GM19099 (cell line): ENCODE data around the gene EPHB1.

Experiments
- POLR2A ChIP-seq: IDR thresholded peaks from 3 replicates; pipeline ENCODE4 v1.6.1; 2011; ENCODE audit warnings: low read depth; ENCODE audit not compliant: insufficient read length; ENCODE audit errors: extremely low read depth

EPHB1 gene

GRCh38 chr3:135081856-135082434 is 286.9 kb downstream of the EPHB1 start:
- TF ChIP-seq POLR2A: no peak

GRCh38 chr3:135082706-135083105 is 287.6 kb downstream of the EPHB1 start:
- no peak for TF ChIP-seq POLR2A

- no peak for TF ChIP-seq POLR2A
Observed at GRCh38 chr3:135083179-135083578, 288.1 kb downstream of the EPHB1 start.

GRCh38 chr3:135083756-135084155 is 288.7 kb downstream of the EPHB1 start:
- TF ChIP-seq POLR2A: no peak

GRCh38 chr3:135084405-135084804 is 289.3 kb downstream of the EPHB1 start:
- no peak for TF ChIP-seq POLR2A

- TF ChIP-seq POLR2A: no peak
Observed at GRCh38 chr3:135084976-135085375, 289.9 kb downstream of the EPHB1 start.

GRCh38 chr3:135085652-135086436 is 290.8 kb downstream of the EPHB1 start:
- TF ChIP-seq POLR2A: no peak

- TF ChIP-seq POLR2A: no peak
Observed at GRCh38 chr3:135087782-135088181, 292.7 kb downstream of the EPHB1 start.

GRCh38 chr3:135089451-135089850 is 294.4 kb downstream of the EPHB1 start:
- no peak for TF ChIP-seq POLR2A

GRCh38 chr3:135090020-135090717 is 295.1 kb downstream of the EPHB1 start:
- no peak for TF ChIP-seq POLR2A

- TF ChIP-seq POLR2A: no peak
Observed at GRCh38 chr3:135091946-135092345, 296.9 kb downstream of the EPHB1 start.

GRCh38 chr3:135093121-135093520 is 298.1 kb downstream of the EPHB1 start:
- no peak for TF ChIP-seq POLR2A

- TF ChIP-seq POLR2A: no peak
Observed at GRCh38 chr3:135097276-135097946, 302.4 kb downstream of the EPHB1 start.

- TF ChIP-seq POLR2A: no peak
Observed at GRCh38 chr3:135099734-135100355, 304.8 kb downstream of the EPHB1 start.

GRCh38 chr3:135100366-135100765 is 305.3 kb downstream of the EPHB1 start:
- no peak for TF ChIP-seq POLR2A
